Upper lobe of right lung (tissue), 1 donor: ENCODE measurements around the gene AMFR. TPM values are rescaled to one million over a fixed set of nuclear protein-coding genes. Genes with fewer than 3 reads are reported as not detected.

ENCODE experiments used
- ATAC-seq: fragments of 200-7000 bp; cut with Tn5 transposase; one replicate; pipeline ENCODE4 v1.9.1; 2020; ENCODE audit warnings: mild to moderate bottlenecking, moderate library complexity
- DNase-seq: peaks from one replicate; pipeline ENCODE4 v3.0.0-alpha.2; 2020
- H3K27ac ChIP-seq: fragments of 200-600 bp; one replicate; pipeline ENCODE4 v1.8.0; 2022
- H3K27me3 ChIP-seq: fragments of 200-600 bp; one replicate; pipeline ENCODE4 v1.8.0; 2022; ENCODE audit warnings: mild to moderate bottlenecking
- H3K36me3 ChIP-seq: fragments of 200-600 bp; one replicate; pipeline ENCODE4 v1.8.0; 2022
- H3K4me1 ChIP-seq: fragments of 200-600 bp; one replicate; pipeline ENCODE4 v1.8.0; 2022
- H3K4me3 ChIP-seq: fragments of 200-600 bp; one replicate; pipeline ENCODE4 v1.8.0; 2022; ENCODE audit warnings: mild to moderate bottlenecking
- H3K9me3 ChIP-seq: fragments of 200-600 bp; one replicate; pipeline ENCODE4 v1.8.0; 2022
- CTCF ChIP-seq: fragments of 200-600 bp; IDR thresholded peaks from one replicate; pipeline ENCODE4 v1.8.0; 2022; ENCODE audit warnings: antibody characterized with exemption
- intact Hi-C: fragments of 100-400 bp; cut with DNase I; formaldehyde crosslinking; loops from one replicate; pipeline ENCODE4 v1.11.0; 2022
- total RNA-seq: library from RNA; stranded (reverse); fragmentation: NEBNext Ultra II Directional; extraction: Animal tissue kit (Norgen Biotek cat#: 25700); gene quantifications from one replicate; pipeline ENCODE4 v1.2.1, GENCODE V29; 2021
- donor health status: DM: no; HTN: yes; CAD: no; lungs with severe emphysema.

AMFR gene
- total RNA-seq, 1 donor from 2014 or later = 89.8 TPM

GRCh38 chr16:56450986-56451752, 25.8 kb upstream of the AMFR start, which contains the start of the genes NUDT21 and OGFOD1:
NUDT21 (minus strand) TSS chr16:56451332; CDS start chr16:56451202, 130 bp downstream.
OGFOD1 (plus strand) TSS chr16:56451554; CDS start chr16:56451613, 59 bp downstream.
- H3K9me3 ChIP-seq = no peaks in the 10 kb centered on the region
- DNase-seq = peak; percentile 95
- H3K27ac ChIP-seq = peak within 1 kb of the TSS; percentile 84
- H3K36me3 ChIP-seq = peaks cover 40% of the 10 kb centered on the region
- peaks cover 27% of the 10 kb centered on the region for H3K4me1 ChIP-seq
- peak; percentile 7 for TF ChIP-seq CTCF
- peak within 1 kb of the TSS; percentile 82 for H3K4me3 ChIP-seq
- H3K27me3 ChIP-seq = no peaks in the 10 kb centered on the region
- ATAC-seq = peak; percentile 100
- intact Hi-C loops = no loop called here

- DNase-seq = no peak
- intact Hi-C loops = no loop called here
- H3K27me3 ChIP-seq = no peaks in the 10 kb centered on the region
- H3K4me1 ChIP-seq = peaks cover 27% of the 10 kb centered on the region
- H3K36me3 ChIP-seq = peaks cover 39% of the 10 kb centered on the region
- H3K9me3 ChIP-seq = no peaks in the 10 kb centered on the region
- no peak for TF ChIP-seq CTCF
- H3K27ac ChIP-seq = peak overlapping the region; percentile 84
- ATAC-seq = no peak
- H3K4me3 ChIP-seq = peak overlapping the region; percentile 82
Observed at GRCh38 chr16:56450275-56450985, 25.1 kb upstream of the AMFR start.

- Histone ChIP-seq H3K4me3 (no peak overlapping the region), H3K27me3 (no peaks in the 10 kb centered on the region), H3K36me3 (peaks cover 25% of the 10 kb centered on the region), H3K27ac (no peak overlapping the region), H3K9me3 (no peaks in the 10 kb centered on the region), H3K4me1 (peaks cover 27% of the 10 kb centered on the region)
- intact Hi-C loops = no loop called here
- no peak for ATAC-seq
- no peak for TF ChIP-seq CTCF
- DNase-seq = no peak
Observed at GRCh38 chr16:56448005-56448404, 22.7 kb upstream of the AMFR start.

GRCh38 chr16:56447286-56447685, 21.9 kb upstream of the AMFR start:
- DNase-seq (no peak), ATAC-seq (no peak)
- H3K4me3 ChIP-seq = no peak overlapping the region
- no peak overlapping the region for H3K27ac ChIP-seq
- H3K4me1 ChIP-seq = peaks cover 21% of the 10 kb centered on the region
- no peaks in the 10 kb centered on the region for H3K27me3 ChIP-seq
- intact Hi-C loops = no loop called here
- H3K36me3 ChIP-seq = peaks cover 25% of the 10 kb centered on the region
- no peaks in the 10 kb centered on the region for H3K9me3 ChIP-seq
- no peak for TF ChIP-seq CTCF

GRCh38 chr16:56438038-56438437, 12.7 kb upstream of the AMFR start:
- no peak for TF ChIP-seq CTCF
- ATAC-seq (no peak), DNase-seq (no peak)
- Histone ChIP-seq H3K4me3 (no peak overlapping the region), H3K27ac (no peak overlapping the region), H3K9me3 (no peaks in the 10 kb centered on the region), H3K4me1 (no peaks in the 10 kb centered on the region), H3K36me3 (peaks cover 54% of the 10 kb centered on the region), H3K27me3 (no peaks in the 10 kb centered on the region)
- intact Hi-C loops = no loop called here
